GM10266 (cell line): ENCODE results near the gene CDH13.

ENCODE experiments used
- DNase-seq: peaks from one replicate; pipeline ENCODE4 v3.0.0; 2012; ENCODE audit errors: extremely low spot score
- CTCF ChIP-seq: IDR thresholded peaks from 2 replicates; pipeline ENCODE4 v1.5.1; 2012; ENCODE audit warnings: mild to moderate bottlenecking, low read depth; ENCODE audit not compliant: control insufficient read depth, insufficient read depth; ENCODE audit errors: missing control alignments

The CDH13 gene

GRCh38 chr16:82820855-82821254 is 194.1 kb downstream of the CDH13 start:
- TF ChIP-seq CTCF = no peak
- no peak for DNase-seq

GRCh38 chr16:82824408-82824807 is 197.6 kb downstream of the CDH13 start:
- no peak for DNase-seq
- TF ChIP-seq CTCF = no peak

GRCh38 chr16:82829301-82829700 is 202.5 kb downstream of the CDH13 start:
- DNase-seq = no peak
- TF ChIP-seq CTCF = no peak

GRCh38 chr16:82830944-82831343 is 204.2 kb downstream of the CDH13 start:
- DNase-seq = no peak
- no peak for TF ChIP-seq CTCF

- TF ChIP-seq CTCF = no peak
- DNase-seq = no peak
Observed at GRCh38 chr16:82832821-82833220, 206.1 kb downstream of the CDH13 start.

- no peak for DNase-seq
- no peak for TF ChIP-seq CTCF
Observed at GRCh38 chr16:82833378-82833993, 206.7 kb downstream of the CDH13 start.

- TF ChIP-seq CTCF = no peak
- DNase-seq = no peak
Observed at GRCh38 chr16:82834151-82834815, 207.5 kb downstream of the CDH13 start.
